HCT116 (cell line): Measurements from ENCODE around the gene BMPER. TPM values are rescaled to one million over a fixed set of nuclear protein-coding genes. Genes with fewer than 3 reads are reported as not detected.

Experiments
- ATAC-seq: fragments of 200-7000 bp; cut with Tn5 transposase; 2 replicates; pipeline ENCODE4 v1.9.1; 2020; ENCODE audit warnings: mild to moderate bottlenecking, moderate library complexity
- BruUV-seq: library from RNA; stranded (reverse); fragments of 400-500 nt; replicated peaks from 2 replicates; lab custom pipeline; 2021; lab: Mats Ljungman, UMichigan
- CTCF ChIA-PET: fragments of 300-600 bp; sonication (Branson Sonifier 250); formaldehyde crosslinking; loops from one replicate; lab custom pipeline; 2021; ENCODE audit warnings: antibody characterized with exemption; lab: Charles Lee
- POLR2A ChIA-PET: fragments of 300-600, 350-600 bp; sonication (Branson Sonifier 250); formaldehyde crosslinking; loops from one replicate; lab custom pipeline; 2021; ENCODE audit warnings: antibody characterized with exemption; lab: Charles Lee
- RAD21 ChIA-PET, 2 experiments: fragments of 300-600 bp; sonication (Branson Sonifier 250); formaldehyde crosslinking; loops; one replicate each; lab custom pipeline; 2023; ENCODE audit warnings: low total read pairs in 2 of 2; ENCODE audit not compliant: uncharacterized antibody in 2 of 2, unreplicated experiment in 2 of 2, low non-redundant PET in 1 of 2; lab: Charles Lee
- DNase-seq: peaks from one replicate; pipeline ENCODE4 v3.0.0-alpha.2; 2010; ENCODE audit warnings: low read depth, low spot score
- H2AFZ ChIP-seq: fragments of 200-600 bp; shearing (Covaris generic), sonication (generic); 2 replicates; pipeline ENCODE4 v1.6.1; 2017; ENCODE audit warnings: low read depth, mixed run types, mixed read lengths, antibody characterized with exemption, low read length; ENCODE audit not compliant: poor library complexity, severe bottlenecking
- H3K27ac ChIP-seq: 2 replicates; pipeline ENCODE4 v1.5.1; 2012; ENCODE audit warnings: low read depth, low read length
- H3K27me3 ChIP-seq: fragments of 200-600 bp; sonication (generic); 2 replicates; pipeline ENCODE4 v1.6.1; 2016; ENCODE audit warnings: mixed run types, low read length, mixed read lengths; ENCODE audit not compliant: insufficient read depth
- H3K36me3 ChIP-seq, 2 experiments: fragments of 200-500 bp in 1 of 2; fragments of 200-600 bp in 1 of 2; sonication (Bioruptor generic) in 1 of 2; sonication (generic) in 1 of 2; 2 replicates each; pipeline versions ENCODE4 v1.5.1 to v1.6.1; 2014 to 2016; ENCODE audit warnings: low read length in 2 of 2, inconsistent platforms in 1 of 2, mixed read lengths in 1 of 2, mixed run types in 1 of 2; ENCODE audit not compliant: insufficient read depth in 2 of 2, control insufficient read depth in 1 of 2
- H3K4me1 ChIP-seq, 2 experiments: fragments of 200-600 bp in 1 of 2; sonication (generic) in 1 of 2; 2 replicates each; pipeline versions ENCODE4 v1.5.1 to v1.6.1; 2012 to 2017; ENCODE audit warnings: low read length in 2 of 2, inconsistent platforms in 1 of 2, mild to moderate bottlenecking in 1 of 2, mixed read lengths in 1 of 2, mixed run types in 1 of 2, moderate library complexity in 1 of 2; ENCODE audit not compliant: insufficient read depth in 2 of 2, control insufficient read depth in 1 of 2
- H3K4me2 ChIP-seq: fragments of 200-600 bp; sonication (generic); 2 replicates; pipeline ENCODE4 v1.6.1; 2017; ENCODE audit warnings: mixed run types, low read length, mixed read lengths
- H3K4me3 ChIP-seq, 2 experiments: fragments of 200-600 bp in 1 of 2; sonication (generic) in 1 of 2; replicated peaks in 1 of 2; 2 replicates each; pipeline ENCODE4 v1.5.1; 2011 to 2016; ENCODE audit warnings: low read length in 2 of 2, control low read depth in 1 of 2, low read depth in 1 of 2, mild to moderate bottlenecking in 1 of 2, mixed read lengths in 1 of 2, mixed run types in 1 of 2
- H3K79me2 ChIP-seq: fragments of 200-600 bp; sonication (generic); 2 replicates; pipeline ENCODE4 v1.6.1; 2017; ENCODE audit warnings: mild to moderate bottlenecking, mixed run types, low read length, moderate library complexity, mixed read lengths; ENCODE audit not compliant: insufficient read depth
- H3K9ac ChIP-seq: fragments of 200-600 bp; sonication (generic); 2 replicates; pipeline ENCODE4 v1.6.1; 2016; ENCODE audit warnings: low read length, mixed read lengths
- H3K9me2 ChIP-seq: fragments of 200-600 bp; sonication (generic), shearing (Covaris generic); 2 replicates; pipeline ENCODE4 v1.6.1; 2017; ENCODE audit warnings: mixed run types, mild to moderate bottlenecking, moderate library complexity; ENCODE audit not compliant: insufficient read depth
- H3K9me3 ChIP-seq, 2 experiments: fragments of 200-500 bp in 1 of 2; fragments of 200-600 bp in 1 of 2; sonication (Bioruptor generic) in 1 of 2; sonication (generic) in 1 of 2; 2 replicates each; pipeline ENCODE4 v1.6.1; 2014 to 2017; ENCODE audit warnings: low read length in 2 of 2, mixed read lengths in 2 of 2, inconsistent platforms in 1 of 2, low read depth in 1 of 2, mild to moderate bottlenecking in 1 of 2, mixed run types in 1 of 2, moderate library complexity in 1 of 2; ENCODE audit not compliant: control insufficient read depth in 1 of 2, insufficient read depth in 1 of 2
- H4K20me1 ChIP-seq: fragments of 200-600 bp; sonication (generic), shearing (Covaris generic); 2 replicates; pipeline ENCODE4 v1.6.1; 2017; ENCODE audit warnings: mixed run types, mild to moderate bottlenecking, moderate library complexity; ENCODE audit not compliant: insufficient read depth
- REST ChIP-seq: IDR thresholded peaks from 2 replicates; pipeline ENCODE4 v1.6.1; 2012; ENCODE audit warnings: low read depth
- SP1 ChIP-seq: IDR thresholded peaks from 2 replicates; pipeline ENCODE4 v1.6.1; 2012; ENCODE audit warnings: low read depth
- ZNF274 ChIP-seq: fragments of 200-500 bp; sonication (Bioruptor generic); IDR thresholded peaks from 2 replicates; pipeline ENCODE4 v1.6.1; 2014; ENCODE audit warnings: mild to moderate bottlenecking, low read depth, low read length, inconsistent platforms
- intact Hi-C: fragments of 100-400 bp; cut with micrococcal nuclease; formaldehyde crosslinking; loops from 2 replicates; pipeline ENCODE4 v1.10.0; 2022
- total RNA-seq: library from RNA; stranded (reverse); gene quantifications from one replicate; pipeline ENCODE4 v1.2.1, GENCODE V29; 2021; ENCODE audit not compliant: unreplicated experiment

Gene BMPER
- total RNA-seq, 1 experiment from 2014 or later = not detected

GRCh38 chr7:33981671-33982424 lies 76.5 kb downstream of the BMPER start:
- no peaks in the 10 kb centered on the region for H4K20me1 ChIP-seq
- H3K9ac ChIP-seq = no peak overlapping the region
- H3K9me2 ChIP-seq = no peaks in the 10 kb centered on the region; the same call in 1 of the 2 replicates
- ATAC-seq = no peak
- no TSS peak for BruUV-seq
- ChIA-PET POLR2A (interaction anchor here (0.9 to 1.8 kb wide), 2 partner anchors 55 to 107 kb away, joined by 3 to 5 read pairs; no protein-coding TSS in a partner anchor), CTCF (interaction anchor here (0.8 to 2.2 kb wide), 12 partner anchors 14 to 615 kb away, joined by 3 to 89 read pairs (median 4); no protein-coding TSS in a partner anchor), RAD21 (interaction anchor here (1.3 to 2.3 kb wide), 3 partner anchors 54 to 106 kb away, joined by 4 to 21 read pairs (median 14); no protein-coding TSS in a partner anchor)
- H3K36me3 ChIP-seq = no peaks in the 10 kb centered on the region
- H3K4me3 ChIP-seq = no peak overlapping the region
- H3K27ac ChIP-seq = no peak overlapping the region
- TF ChIP-seq REST (no peak), SP1 (no peak), ZNF274 (no peak)
- H3K4me2 ChIP-seq = no peak overlapping the region
- no peak overlapping the region for H2AFZ ChIP-seq
- no peak for DNase-seq
- no peaks in the 10 kb centered on the region for H3K9me3 ChIP-seq
- no peaks in the 10 kb centered on the region for H3K79me2 ChIP-seq
- H3K4me1 ChIP-seq = peaks cover 5 to 21% of the 10 kb centered on the region in 2 experiments
- H3K27me3 ChIP-seq = no peaks in the 10 kb centered on the region
- intact Hi-C loops = loop anchor here (1.0 kb wide), 1 partner anchor 106 kb away; no protein-coding TSS in a partner anchor
